ENCODE results near the gene PRDM12.

PRDM12 gene

GRCh38 chr9:130663977-130664250 lies 480 bp upstream of the PRDM12 start:
- Histone ChIP-seq H3K9me3 (ENCODE audit: control insufficient read depth in 1 of 2, low read length in 2 of 2) (no peaks in the 10 kb centered on the region), H3K4me1 (ENCODE audit: control insufficient read depth in 1 of 2, insufficient read depth in 2 of 2, low read length in 2 of 2) (peaks cover 0 to 4% of the 10 kb centered on the region in 2 donors), H3K4me3 (ENCODE audit: low read depth in 1 of 2, low read length in 2 of 2) (no peak overlapping the region), H3K27me3 (ENCODE audit: control insufficient read depth in 1 of 2, insufficient read depth in 2 of 2, low read length in 2 of 2) (peaks cover 71 to 92% of the 10 kb centered on the region in 2 donors), H3K27ac (ENCODE audit: low read depth, low read length) (no peak overlapping the region), H3K9ac (ENCODE audit: low read depth in 1 of 2, low read length in 2 of 2) (no peak overlapping the region), H3K36me3 (ENCODE audit: control insufficient read depth in 1 of 2, insufficient read depth in 2 of 2, low read length in 2 of 2) (no peaks in the 10 kb centered on the region)

DNA sequence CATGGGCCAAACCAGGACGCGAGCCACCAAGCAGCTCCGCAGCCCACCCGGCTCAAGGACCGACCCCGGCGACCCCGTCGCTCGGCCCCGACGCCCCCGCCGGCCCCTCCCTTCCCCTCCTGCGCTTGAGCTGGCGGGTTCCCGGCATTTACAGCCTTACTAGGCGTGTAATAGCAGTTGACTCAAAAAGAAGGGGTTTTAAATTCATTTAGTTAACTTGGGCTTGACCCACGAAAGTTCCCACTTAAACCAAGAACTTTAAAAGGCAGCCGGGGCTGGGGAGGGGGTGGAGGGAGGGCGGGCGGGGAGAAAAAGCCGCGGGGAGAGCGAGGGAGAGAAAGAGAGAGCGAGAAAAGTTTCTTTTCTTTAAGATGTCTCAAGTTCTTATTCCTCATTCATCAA lies 636 bp downstream of the PRDM12 start:
- H3K9me3 ChIP-seq (ENCODE audit: control insufficient read depth in 1 of 2, low read length in 2 of 2) = no peaks in the 10 kb centered on the region
- H3K4me1 ChIP-seq (ENCODE audit: control insufficient read depth in 1 of 2, insufficient read depth in 2 of 2, low read length in 2 of 2) = peaks cover 0 to 4% of the 10 kb centered on the region in 2 donors
- no peak overlapping the region for H3K4me3 ChIP-seq (ENCODE audit: low read depth in 1 of 2, low read length in 2 of 2)
- peaks cover 66 to 82% of the 10 kb centered on the region in 2 donors for H3K27me3 ChIP-seq (ENCODE audit: control insufficient read depth in 1 of 2, insufficient read depth in 2 of 2, low read length in 2 of 2)
- H3K9ac ChIP-seq (ENCODE audit: low read depth in 1 of 2, low read length in 2 of 2) = no peak overlapping the region
- no peak overlapping the region for H3K27ac ChIP-seq (ENCODE audit: low read depth, low read length)
- H3K36me3 ChIP-seq (ENCODE audit: control insufficient read depth in 1 of 2, insufficient read depth in 2 of 2, low read length in 2 of 2) = no peaks in the 10 kb centered on the region

- Histone ChIP-seq H3K27me3 (ENCODE audit: control insufficient read depth in 1 of 2, insufficient read depth in 2 of 2, low read length in 2 of 2) (peaks cover 63 to 80% of the 10 kb centered on the region in 2 donors), H3K9ac (ENCODE audit: low read depth in 1 of 2, low read length in 2 of 2) (no peak overlapping the region), H3K4me1 (ENCODE audit: control insufficient read depth in 1 of 2, insufficient read depth in 2 of 2, low read length in 2 of 2) (peaks cover 0 to 4% of the 10 kb centered on the region in 2 donors), H3K9me3 (ENCODE audit: control insufficient read depth in 1 of 2, low read length in 2 of 2) (no peaks in the 10 kb centered on the region), H3K4me3 (ENCODE audit: low read depth in 1 of 2, low read length in 2 of 2) (no peak overlapping the region), H3K27ac (ENCODE audit: low read depth, low read length) (no peak overlapping the region), H3K36me3 (ENCODE audit: control insufficient read depth in 1 of 2, insufficient read depth in 2 of 2, low read length in 2 of 2) (no peaks in the 10 kb centered on the region)
Observed at GRCh38 chr9:130665431-130666392, 1.3 kb downstream of the PRDM12 start.

DNA sequence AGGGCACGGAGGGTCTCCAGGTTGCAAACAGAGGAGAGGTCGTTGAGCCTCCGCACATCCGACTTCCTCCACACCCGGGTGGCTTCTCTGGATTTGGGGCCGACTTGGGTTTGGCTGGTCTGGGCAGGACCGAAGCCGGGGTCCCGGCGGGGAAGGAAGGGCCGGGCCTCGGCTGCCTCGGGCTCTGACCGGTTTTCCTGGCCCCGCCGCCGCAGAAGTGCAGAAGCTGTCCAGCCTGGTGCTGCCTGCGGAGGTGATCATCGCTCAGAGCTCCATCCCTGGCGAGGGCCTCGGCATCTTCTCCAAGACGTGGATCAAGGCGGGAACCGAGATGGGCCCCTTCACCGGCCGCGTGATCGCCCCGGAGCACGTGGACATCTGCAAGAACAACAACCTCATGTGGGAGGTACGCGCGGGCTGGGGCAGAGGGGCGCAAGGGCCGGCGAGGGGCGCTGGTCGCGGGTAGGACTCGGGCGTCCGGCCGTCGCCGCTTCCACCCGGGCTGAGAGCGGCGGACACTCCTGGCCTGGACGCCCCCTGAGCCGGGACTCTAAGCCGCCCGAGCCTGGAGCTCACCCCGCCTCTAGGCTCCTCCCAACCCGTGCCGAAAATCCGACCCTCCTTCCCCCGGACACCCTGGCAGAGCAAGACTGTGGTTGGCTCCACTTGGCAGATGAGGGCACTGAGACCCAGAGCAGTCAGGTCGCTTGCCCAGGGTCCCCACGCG lies 2.2 kb downstream of the PRDM12 start:
- H3K4me3 ChIP-seq (ENCODE audit: low read depth in 1 of 2, low read length in 2 of 2) = no peak overlapping the region
- H3K27ac ChIP-seq (ENCODE audit: low read depth, low read length) = no peak overlapping the region
- peaks cover 56 to 71% of the 10 kb centered on the region in 2 donors for H3K27me3 ChIP-seq (ENCODE audit: control insufficient read depth in 1 of 2, insufficient read depth in 2 of 2, low read length in 2 of 2)
- no peaks in the 10 kb centered on the region for H3K9me3 ChIP-seq (ENCODE audit: control insufficient read depth in 1 of 2, low read length in 2 of 2)
- H3K9ac ChIP-seq (ENCODE audit: low read depth in 1 of 2, low read length in 2 of 2) = no peak overlapping the region
- H3K4me1 ChIP-seq (ENCODE audit: control insufficient read depth in 1 of 2, insufficient read depth in 2 of 2, low read length in 2 of 2) = peaks cover 0 to 4% of the 10 kb centered on the region in 2 donors
- H3K36me3 ChIP-seq (ENCODE audit: control insufficient read depth in 1 of 2, insufficient read depth in 2 of 2, low read length in 2 of 2) = no peaks in the 10 kb centered on the region

DNA sequence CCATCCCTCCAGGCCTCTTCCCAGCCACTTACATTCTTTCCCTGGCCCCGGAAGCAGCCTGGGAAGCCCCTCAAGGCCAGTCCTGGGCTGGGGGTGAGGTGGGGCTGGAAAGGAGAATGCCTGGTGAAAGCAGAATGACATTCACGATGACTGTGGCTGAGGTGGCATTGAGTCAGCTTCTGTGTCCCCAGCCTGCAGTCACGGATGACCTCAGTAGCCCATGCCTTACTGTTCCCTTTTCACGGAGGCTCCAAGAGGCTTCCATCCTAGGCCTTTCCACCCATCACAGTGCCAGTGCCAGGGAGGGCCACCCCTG lies 2.7 kb downstream of the PRDM12 start:
- Histone ChIP-seq H3K36me3 (ENCODE audit: control insufficient read depth in 1 of 2, insufficient read depth in 2 of 2, low read length in 2 of 2) (no peaks in the 10 kb centered on the region), H3K27ac (ENCODE audit: low read depth, low read length) (no peak overlapping the region), H3K9me3 (ENCODE audit: control insufficient read depth in 1 of 2, low read length in 2 of 2) (no peaks in the 10 kb centered on the region), H3K27me3 (ENCODE audit: control insufficient read depth in 1 of 2, insufficient read depth in 2 of 2, low read length in 2 of 2) (peaks cover 50 to 66% of the 10 kb centered on the region in 2 donors), H3K4me1 (ENCODE audit: control insufficient read depth in 1 of 2, insufficient read depth in 2 of 2, low read length in 2 of 2) (peaks cover 0 to 4% of the 10 kb centered on the region in 2 donors), H3K9ac (ENCODE audit: low read depth in 1 of 2, low read length in 2 of 2) (no peak overlapping the region), H3K4me3 (ENCODE audit: low read depth in 1 of 2, low read length in 2 of 2) (no peak overlapping the region)

GRCh38 chr9:130668196-130668595 lies 3.8 kb downstream of the PRDM12 start:
- no peaks in the 10 kb centered on the region for H3K36me3 ChIP-seq (ENCODE audit: control insufficient read depth in 1 of 2, insufficient read depth in 2 of 2, low read length in 2 of 2)
- peaks cover 39 to 55% of the 10 kb centered on the region in 2 donors for H3K27me3 ChIP-seq (ENCODE audit: control insufficient read depth in 1 of 2, insufficient read depth in 2 of 2, low read length in 2 of 2)
- H3K4me3 ChIP-seq (ENCODE audit: low read depth in 1 of 2, low read length in 2 of 2) = no peak overlapping the region
- no peak overlapping the region for H3K9ac ChIP-seq (ENCODE audit: low read depth in 1 of 2, low read length in 2 of 2)
- H3K9me3 ChIP-seq (ENCODE audit: control insufficient read depth in 1 of 2, low read length in 2 of 2) = no peaks in the 10 kb centered on the region
- peaks cover 0 to under 1% of the 10 kb centered on the region in 2 donors for H3K4me1 ChIP-seq (ENCODE audit: control insufficient read depth in 1 of 2, insufficient read depth in 2 of 2, low read length in 2 of 2)
- H3K27ac ChIP-seq (ENCODE audit: low read depth, low read length) = no peak overlapping the region

GRCh38 chr9:130668659-130669058 lies 4.3 kb downstream of the PRDM12 start:
- peaks cover 35 to 50% of the 10 kb centered on the region in 2 donors for H3K27me3 ChIP-seq (ENCODE audit: control insufficient read depth in 1 of 2, insufficient read depth in 2 of 2, low read length in 2 of 2)
- H3K36me3 ChIP-seq (ENCODE audit: control insufficient read depth in 1 of 2, insufficient read depth in 2 of 2, low read length in 2 of 2) = no peaks in the 10 kb centered on the region
- no peak overlapping the region for H3K27ac ChIP-seq (ENCODE audit: low read depth, low read length)
- no peak overlapping the region for H3K9ac ChIP-seq (ENCODE audit: low read depth in 1 of 2, low read length in 2 of 2)
- H3K9me3 ChIP-seq (ENCODE audit: control insufficient read depth in 1 of 2, low read length in 2 of 2) = no peaks in the 10 kb centered on the region
- H3K4me3 ChIP-seq (ENCODE audit: low read depth in 1 of 2, low read length in 2 of 2) = no peak overlapping the region
- no peaks in the 10 kb centered on the region for H3K4me1 ChIP-seq (ENCODE audit: control insufficient read depth in 1 of 2, insufficient read depth in 2 of 2, low read length in 2 of 2)

DNA sequence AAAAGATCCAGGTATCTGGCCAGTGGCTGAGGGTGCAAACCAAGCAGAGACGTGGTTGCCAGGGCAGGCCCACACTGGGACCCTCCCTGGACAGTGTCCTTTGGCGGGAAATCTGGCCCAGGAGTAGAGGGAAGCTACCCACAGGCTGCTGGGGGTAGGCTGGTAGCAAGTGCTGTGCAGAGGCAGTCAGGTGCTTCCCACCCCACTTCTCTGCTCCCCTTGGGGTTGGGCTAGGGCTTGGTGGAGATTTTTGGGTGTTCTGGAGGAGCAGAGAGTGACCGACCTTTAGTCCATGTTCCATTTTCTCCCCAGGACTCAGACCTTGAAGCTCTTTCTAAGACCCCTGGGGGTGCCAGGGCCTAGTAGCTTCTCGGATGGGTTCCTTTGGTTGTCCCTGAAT lies 5.6 kb downstream of the PRDM12 start:
- H3K9me3 ChIP-seq (ENCODE audit: control insufficient read depth in 1 of 2, low read length in 2 of 2) = no peaks in the 10 kb centered on the region
- no peak overlapping the region for H3K4me3 ChIP-seq (ENCODE audit: low read depth in 1 of 2, low read length in 2 of 2)
- no peaks in the 10 kb centered on the region for H3K36me3 ChIP-seq (ENCODE audit: control insufficient read depth in 1 of 2, insufficient read depth in 2 of 2, low read length in 2 of 2)
- no peak overlapping the region for H3K9ac ChIP-seq (ENCODE audit: low read depth in 1 of 2, low read length in 2 of 2)
- H3K4me1 ChIP-seq (ENCODE audit: control insufficient read depth in 1 of 2, insufficient read depth in 2 of 2, low read length in 2 of 2) = no peaks in the 10 kb centered on the region
- peaks cover 31 to 37% of the 10 kb centered on the region in 2 donors for H3K27me3 ChIP-seq (ENCODE audit: control insufficient read depth in 1 of 2, insufficient read depth in 2 of 2, low read length in 2 of 2)
- no peak overlapping the region for H3K27ac ChIP-seq (ENCODE audit: low read depth, low read length)

GRCh38 chr9:130670644-130671043 lies 6.2 kb downstream of the PRDM12 start:
- Histone ChIP-seq H3K9me3 (ENCODE audit: control insufficient read depth in 1 of 2, low read length in 2 of 2) (no peaks in the 10 kb centered on the region), H3K4me1 (ENCODE audit: control insufficient read depth in 1 of 2, insufficient read depth in 2 of 2, low read length in 2 of 2) (no peaks in the 10 kb centered on the region), H3K27ac (ENCODE audit: low read depth, low read length) (no peak overlapping the region), H3K36me3 (ENCODE audit: control insufficient read depth in 1 of 2, insufficient read depth in 2 of 2, low read length in 2 of 2) (no peaks in the 10 kb centered on the region), H3K4me3 (ENCODE audit: low read depth in 1 of 2, low read length in 2 of 2) (no peak overlapping the region), H3K27me3 (ENCODE audit: control insufficient read depth in 1 of 2, insufficient read depth in 2 of 2, low read length in 2 of 2) (peaks cover 30 to 31% of the 10 kb centered on the region in 2 donors), H3K9ac (ENCODE audit: low read depth in 1 of 2, low read length in 2 of 2) (no peak overlapping the region)

- Histone ChIP-seq H3K9me3 (ENCODE audit: control insufficient read depth in 1 of 2, low read length in 2 of 2) (no peaks in the 10 kb centered on the region), H3K27me3 (ENCODE audit: control insufficient read depth in 1 of 2, insufficient read depth in 2 of 2, low read length in 2 of 2) (peaks cover 13 to 14% of the 10 kb centered on the region in 2 donors), H3K27ac (ENCODE audit: low read depth, low read length) (no peak overlapping the region), H3K9ac (ENCODE audit: low read depth in 1 of 2, low read length in 2 of 2) (no peak overlapping the region), H3K36me3 (ENCODE audit: control insufficient read depth in 1 of 2, insufficient read depth in 2 of 2, low read length in 2 of 2) (no peaks in the 10 kb centered on the region), H3K4me1 (ENCODE audit: control insufficient read depth in 1 of 2, insufficient read depth in 2 of 2, low read length in 2 of 2) (no peaks in the 10 kb centered on the region), H3K4me3 (ENCODE audit: low read depth in 1 of 2, low read length in 2 of 2) (no peak overlapping the region)
Observed at GRCh38 chr9:130672466-130672865, 8.1 kb downstream of the PRDM12 start.
